SK-N-MC (cell line): ENCODE results near the gene PDP2.

Experiments used
- EZH2 ChIP-seq: fragments of 200-600 bp; sonication (generic); IDR thresholded peaks from one replicate; pipeline ENCODE4 v1.6.1; 2017; ENCODE audit warnings: antibody characterized with exemption
- FOXP2 ChIP-seq: optimal IDR thresholded peaks from 2 replicates; pipeline ENCODE3; 2011; ENCODE audit warnings: mild to moderate bottlenecking, moderate library complexity; ENCODE audit not compliant: insufficient read depth; ENCODE audit errors: extremely low read length, control extremely low read depth
- POLR2AphosphoS5 ChIP-seq: IDR thresholded peaks from 2 replicates; pipeline ENCODE4 v1.6.1; 2012; ENCODE audit warnings: mild to moderate bottlenecking, low read depth, low read length, borderline replicate concordance

DNA sequence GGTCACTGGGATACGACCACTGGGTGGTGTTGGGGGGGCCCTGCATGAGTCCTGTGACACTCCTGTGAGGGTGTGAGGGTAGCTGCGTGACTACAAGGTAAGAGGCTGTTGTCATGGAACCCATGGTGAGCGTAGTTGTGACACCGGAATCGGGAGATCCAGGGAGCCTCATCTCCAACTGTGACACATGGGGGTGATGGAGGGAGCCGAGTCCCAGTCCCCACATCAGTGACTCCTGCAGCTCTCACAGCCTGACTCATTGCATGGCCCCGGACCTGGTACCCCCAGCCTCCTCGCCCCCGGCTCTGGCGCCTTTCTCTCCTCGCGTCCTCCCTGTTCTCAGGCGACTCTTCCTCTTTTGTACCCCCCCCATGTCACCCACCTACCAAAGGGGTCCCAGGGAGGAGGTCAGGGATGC is 24.1 kb downstream of the PDP2 start:
- TF ChIP-seq EZH2 (no peak), POLR2AphosphoS5 (no peak), FOXP2 (no peak)
